C4-2B (cell line): Measurements from ENCODE around the gene OR5AC2.

Experiments used
- ZFX ChIP-seq: fragments of 450-650 bp; IDR thresholded peaks from 2 replicates; pipeline ENCODE4 v1.6.1; 2017
- TF ChIP-seq, protein P1 (sequence below): fragments of 450-650 bp; conservative IDR thresholded peaks from 2 replicates; pipeline ENCODE4 v1.5.1; 2017; ENCODE audit warnings: mild to moderate bottlenecking

DNA sequence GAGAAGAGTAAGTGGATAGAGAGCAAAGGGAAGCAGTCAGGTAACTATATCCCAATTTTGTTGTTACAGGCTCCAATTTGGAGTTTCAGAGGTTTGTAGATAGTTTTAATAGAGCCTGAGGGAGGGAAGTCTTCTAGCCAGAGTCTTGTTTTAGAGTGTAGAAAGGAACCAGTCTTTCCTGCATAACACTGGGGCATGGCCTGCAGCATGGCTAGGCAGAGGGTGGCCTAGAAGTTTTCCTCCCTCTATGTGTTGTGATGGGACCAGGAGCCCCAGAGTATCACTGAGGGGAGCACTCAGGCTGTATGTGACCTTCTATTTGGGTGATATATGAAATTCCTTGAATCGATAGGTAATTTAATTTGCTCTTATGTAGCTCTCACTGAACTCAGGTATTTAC, 29.3 kb upstream of the OR5AC2 start:
- TF ChIP-seq, protein P1, sequence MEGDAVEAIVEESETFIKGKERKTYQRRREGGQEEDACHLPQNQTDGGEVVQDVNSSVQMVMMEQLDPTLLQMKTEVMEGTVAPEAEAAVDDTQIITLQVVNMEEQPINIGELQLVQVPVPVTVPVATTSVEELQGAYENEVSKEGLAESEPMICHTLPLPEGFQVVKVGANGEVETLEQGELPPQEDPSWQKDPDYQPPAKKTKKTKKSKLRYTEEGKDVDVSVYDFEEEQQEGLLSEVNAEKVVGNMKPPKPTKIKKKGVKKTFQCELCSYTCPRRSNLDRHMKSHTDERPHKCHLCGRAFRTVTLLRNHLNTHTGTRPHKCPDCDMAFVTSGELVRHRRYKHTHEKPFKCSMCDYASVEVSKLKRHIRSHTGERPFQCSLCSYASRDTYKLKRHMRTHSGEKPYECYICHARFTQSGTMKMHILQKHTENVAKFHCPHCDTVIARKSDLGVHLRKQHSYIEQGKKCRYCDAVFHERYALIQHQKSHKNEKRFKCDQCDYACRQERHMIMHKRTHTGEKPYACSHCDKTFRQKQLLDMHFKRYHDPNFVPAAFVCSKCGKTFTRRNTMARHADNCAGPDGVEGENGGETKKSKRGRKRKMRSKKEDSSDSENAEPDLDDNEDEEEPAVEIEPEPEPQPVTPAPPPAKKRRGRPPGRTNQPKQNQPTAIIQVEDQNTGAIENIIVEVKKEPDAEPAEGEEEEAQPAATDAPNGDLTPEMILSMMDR: no peak
- no peak for TF ChIP-seq ZFX
